Measurements from ENCODE around the gene SEPTIN10.
A peak's percentile ranks its signal among the peaks of the same experiment; 100 is the strongest.
"Not testable (repeated sequence)": the region's sequence is repeated elsewhere in the genome, so short reads cannot be mapped to it uniquely, and the experiment has no call there.

SEPTIN10 gene

DNA sequence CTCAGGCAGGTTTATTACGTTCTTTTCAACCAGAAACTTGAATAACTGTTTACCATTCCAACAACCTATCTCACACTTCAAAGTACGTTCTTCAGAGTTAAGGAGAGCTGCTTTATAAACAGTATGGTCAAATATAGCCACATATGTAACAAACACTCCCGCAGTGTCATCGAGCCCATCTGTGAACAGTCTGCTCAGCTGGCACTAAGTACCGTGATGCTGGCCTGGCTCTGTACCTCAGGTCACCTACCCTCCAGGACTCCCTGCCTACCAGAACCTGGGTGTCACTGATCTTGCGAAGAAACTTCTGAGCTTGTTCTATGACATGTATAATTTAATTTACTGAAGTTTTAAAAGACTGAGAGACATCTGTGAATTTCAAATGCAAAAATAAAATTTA lies 71.4 kb downstream of the SEPTIN10 start:
- TF ChIP-seq, protein P1, sequence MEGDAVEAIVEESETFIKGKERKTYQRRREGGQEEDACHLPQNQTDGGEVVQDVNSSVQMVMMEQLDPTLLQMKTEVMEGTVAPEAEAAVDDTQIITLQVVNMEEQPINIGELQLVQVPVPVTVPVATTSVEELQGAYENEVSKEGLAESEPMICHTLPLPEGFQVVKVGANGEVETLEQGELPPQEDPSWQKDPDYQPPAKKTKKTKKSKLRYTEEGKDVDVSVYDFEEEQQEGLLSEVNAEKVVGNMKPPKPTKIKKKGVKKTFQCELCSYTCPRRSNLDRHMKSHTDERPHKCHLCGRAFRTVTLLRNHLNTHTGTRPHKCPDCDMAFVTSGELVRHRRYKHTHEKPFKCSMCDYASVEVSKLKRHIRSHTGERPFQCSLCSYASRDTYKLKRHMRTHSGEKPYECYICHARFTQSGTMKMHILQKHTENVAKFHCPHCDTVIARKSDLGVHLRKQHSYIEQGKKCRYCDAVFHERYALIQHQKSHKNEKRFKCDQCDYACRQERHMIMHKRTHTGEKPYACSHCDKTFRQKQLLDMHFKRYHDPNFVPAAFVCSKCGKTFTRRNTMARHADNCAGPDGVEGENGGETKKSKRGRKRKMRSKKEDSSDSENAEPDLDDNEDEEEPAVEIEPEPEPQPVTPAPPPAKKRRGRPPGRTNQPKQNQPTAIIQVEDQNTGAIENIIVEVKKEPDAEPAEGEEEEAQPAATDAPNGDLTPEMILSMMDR (IDR thresholded peaks at IDR 0.05; ENCODE audit: control insufficient read depth, insufficient read depth, low read depth, low read length, missing control alignments), result no peak

DNA sequence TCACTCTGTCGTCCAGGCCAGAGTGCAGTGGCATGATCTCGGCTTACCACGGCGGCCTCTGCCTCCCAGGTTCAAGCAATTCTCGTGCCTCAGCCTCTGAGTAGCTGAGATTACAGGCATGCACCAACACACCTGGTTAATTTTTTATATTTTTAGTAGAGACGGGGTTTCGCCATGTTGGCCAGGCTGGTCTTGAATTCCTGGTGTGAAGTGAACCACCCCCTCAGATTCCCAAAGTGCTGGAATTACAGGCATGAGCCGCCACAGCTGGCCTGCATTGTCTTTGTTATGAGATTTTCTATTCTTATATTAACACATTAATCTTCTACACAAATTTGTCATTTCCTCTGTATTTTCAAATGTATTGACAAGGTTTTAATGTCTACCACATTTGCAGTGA lies 75.2 kb downstream of the SEPTIN10 start:
- no peak for DNase-seq (ENCODE audit: low read depth)
- TF ChIP-seq, protein P1 (IDR thresholded peaks at IDR 0.05; ENCODE audit: control insufficient read depth, insufficient read depth, low read depth, low read length, missing control alignments), result no peak
- no peak overlapping the region for H3K4me3 ChIP-seq (ENCODE audit: control insufficient read depth, low read depth, low read length)

More for the DNA sequence above, 71.4 kb downstream of the SEPTIN10 start:
- DNase-seq (ENCODE audit: low read depth), result no peak
- no peak overlapping the region for H3K4me3 ChIP-seq (ENCODE audit: control insufficient read depth, low read depth, low read length)

DNA sequence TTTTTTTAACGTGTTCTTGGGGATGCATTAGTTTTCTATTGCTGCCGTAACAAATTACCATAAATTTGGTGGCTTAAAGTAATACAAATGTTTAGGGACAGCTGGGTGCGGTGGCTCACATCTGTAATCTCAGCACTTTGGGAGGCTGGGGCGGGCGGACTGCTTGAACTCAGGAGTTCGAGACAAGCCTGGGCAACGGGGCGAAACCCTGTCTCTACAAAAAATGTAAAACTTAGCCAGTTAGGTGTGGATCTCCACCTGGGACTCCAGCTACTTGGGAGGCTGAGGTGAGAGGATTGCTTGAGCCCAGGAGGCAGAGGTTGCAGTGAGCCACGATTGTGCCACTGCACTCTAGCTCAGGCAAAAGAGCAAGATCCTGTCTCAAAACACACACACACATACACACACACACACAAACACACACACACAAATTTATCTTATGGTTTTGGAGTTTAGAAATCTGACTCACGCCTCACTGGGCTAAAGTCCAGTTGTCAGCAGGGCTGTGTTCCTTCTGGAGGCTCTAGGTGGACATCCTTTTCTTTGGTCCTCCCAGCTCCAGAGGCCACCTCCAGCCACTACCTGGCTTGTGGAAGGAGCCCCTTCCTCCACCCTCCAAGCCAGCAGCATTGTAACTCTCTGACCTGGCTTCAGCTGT lies 76.1 kb downstream of the SEPTIN10 start:
- TF ChIP-seq, protein P1 (IDR thresholded peaks at IDR 0.05; ENCODE audit: control insufficient read depth, insufficient read depth, low read depth, low read length, missing control alignments), result no peak
- no peak overlapping the region for H3K4me3 ChIP-seq (ENCODE audit: control insufficient read depth, low read depth, low read length)
- no peak for DNase-seq (ENCODE audit: low read depth)

DNA sequence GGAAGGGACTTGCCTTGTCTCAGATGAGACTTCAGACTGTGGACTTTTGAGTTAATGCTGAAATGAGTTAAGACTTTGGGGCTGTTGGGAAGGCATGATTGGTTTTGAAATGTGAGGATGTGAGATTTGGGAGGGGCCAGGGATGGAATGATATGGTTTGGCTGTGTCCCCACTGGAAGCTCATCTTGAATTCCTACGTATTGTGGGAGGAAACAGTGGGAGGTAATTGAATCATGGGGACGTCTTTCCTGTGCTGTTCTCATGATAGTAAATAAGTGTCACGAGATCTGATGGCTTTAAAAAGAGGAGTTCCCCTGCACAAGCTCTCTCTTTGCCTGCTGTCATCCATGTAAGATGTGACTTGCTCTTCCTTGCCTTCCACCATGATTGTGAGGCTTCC lies 77.2 kb downstream of the SEPTIN10 start:
- DNase-seq (ENCODE audit: low read depth), result peak; percentile 40
- H3K4me3 ChIP-seq (ENCODE audit: control insufficient read depth, low read depth, low read length), result not testable (repeated sequence)

DNA sequence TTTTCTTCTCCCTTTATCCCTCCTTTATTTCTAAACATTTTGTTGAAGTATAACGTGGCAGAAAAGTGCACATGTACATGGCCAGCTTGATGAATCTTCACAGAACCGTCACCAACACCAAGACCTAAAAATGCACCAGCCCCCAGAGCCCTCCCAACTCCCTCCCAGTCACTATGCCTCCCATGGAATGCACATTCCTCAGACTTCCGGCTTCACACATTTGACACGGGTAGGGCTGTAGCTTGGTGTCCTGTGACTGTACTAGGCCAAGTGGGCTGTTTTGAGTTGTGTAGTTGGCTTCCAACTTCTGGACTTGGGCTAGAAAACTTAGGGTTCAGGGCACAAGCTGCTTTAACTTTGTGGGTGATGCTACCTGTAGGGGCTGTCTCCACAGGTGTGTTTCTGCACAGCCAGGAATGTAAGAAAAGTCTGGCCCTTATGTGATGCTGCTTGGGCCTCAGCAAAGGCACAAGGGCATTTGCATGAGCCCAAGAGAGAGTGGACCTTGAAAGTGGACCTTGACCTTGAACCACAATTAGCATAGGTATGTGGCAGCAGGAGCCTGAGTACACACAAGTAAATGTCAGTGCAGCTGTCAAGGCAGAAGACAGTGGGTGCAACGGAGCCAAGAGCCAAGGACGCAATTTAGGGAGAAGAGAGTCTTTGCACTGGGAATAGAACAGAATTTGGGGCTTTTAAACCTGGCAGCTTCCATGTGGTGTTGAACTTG lies 78.4 kb downstream of the SEPTIN10 start:
- TF ChIP-seq, protein P1 (IDR thresholded peaks at IDR 0.05; ENCODE audit: control insufficient read depth, insufficient read depth, low read depth, low read length, missing control alignments), result no peak

DNA sequence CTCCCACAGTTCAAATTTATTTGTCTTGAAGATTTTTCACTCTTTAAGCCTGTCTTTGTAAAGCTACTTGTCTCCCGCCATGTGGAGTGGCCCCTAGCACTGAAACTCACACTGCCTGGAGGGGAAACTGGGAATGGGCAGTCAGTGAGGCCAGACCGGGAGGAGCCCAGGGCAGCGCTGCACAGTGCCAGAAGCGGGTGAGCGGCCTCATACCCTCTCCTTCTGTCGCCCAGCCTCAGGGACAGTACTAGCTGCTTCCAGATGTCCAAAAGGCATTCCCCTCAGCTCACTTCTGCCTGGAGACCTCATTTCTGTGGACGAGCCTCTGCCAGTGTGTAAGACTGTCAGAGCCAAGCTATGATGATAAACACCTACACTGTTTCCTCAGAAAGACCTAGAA lies 79.9 kb downstream of the SEPTIN10 start:
- H3K4me3 ChIP-seq (ENCODE audit: control insufficient read depth, low read depth, low read length), result no peak overlapping the region
- TF ChIP-seq, protein P1 (IDR thresholded peaks at IDR 0.05; ENCODE audit: control insufficient read depth, insufficient read depth, low read depth, low read length, missing control alignments), result no peak
- no peak for DNase-seq (ENCODE audit: low read depth)

More for the DNA sequence above, 78.4 kb downstream of the SEPTIN10 start:
- H3K4me3 ChIP-seq (ENCODE audit: control insufficient read depth, low read depth, low read length), result no peak overlapping the region
- no peak for DNase-seq (ENCODE audit: low read depth)

DNA sequence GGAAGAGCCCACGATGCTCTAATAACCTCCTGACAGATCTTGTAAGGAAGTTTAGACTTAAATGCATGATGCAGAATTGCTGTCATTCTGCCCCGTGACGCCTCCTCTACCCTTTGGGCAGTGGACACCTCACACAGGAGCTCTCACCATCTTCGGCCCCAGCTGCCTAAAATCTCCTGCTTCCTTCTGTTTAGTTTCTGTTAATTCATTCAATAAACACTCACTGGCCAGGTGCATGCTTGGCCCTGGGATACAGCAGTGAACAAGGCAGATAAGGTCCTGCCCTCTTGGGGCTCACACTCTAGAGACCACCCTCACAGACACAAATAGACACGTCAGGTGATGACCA lies 81.1 kb downstream of the SEPTIN10 start:
- TF ChIP-seq, protein P1 (IDR thresholded peaks at IDR 0.05; ENCODE audit: control insufficient read depth, insufficient read depth, low read depth, low read length, missing control alignments), result no peak
- H3K4me3 ChIP-seq (ENCODE audit: control insufficient read depth, low read depth, low read length), result no peak overlapping the region
- DNase-seq (ENCODE audit: low read depth), result no peak

Measured in AG09309 (cell line).